ENCODE results near the gene PRR36.

Gene PRR36

GRCh38 chr19:7852851-7853769 lies 21.1 kb downstream of the PRR36 start:
- DNase-seq (ENCODE audit: low read depth in 1 of 2, low spot score in 1 of 2): peak in 1 of 2 experiments; percentile 51
- Histone ChIP-seq H3K27me3 (ENCODE audit: insufficient read depth, poor library complexity, severe bottlenecking) (no peaks in the 10 kb centered on the region), H3K4me3 (replicated peaks; ENCODE audit: insufficient read depth, low read length) (no peak overlapping the region), H3K27ac (replicated peaks) (no peak overlapping the region)
- TF ChIP-seq, protein P1, sequence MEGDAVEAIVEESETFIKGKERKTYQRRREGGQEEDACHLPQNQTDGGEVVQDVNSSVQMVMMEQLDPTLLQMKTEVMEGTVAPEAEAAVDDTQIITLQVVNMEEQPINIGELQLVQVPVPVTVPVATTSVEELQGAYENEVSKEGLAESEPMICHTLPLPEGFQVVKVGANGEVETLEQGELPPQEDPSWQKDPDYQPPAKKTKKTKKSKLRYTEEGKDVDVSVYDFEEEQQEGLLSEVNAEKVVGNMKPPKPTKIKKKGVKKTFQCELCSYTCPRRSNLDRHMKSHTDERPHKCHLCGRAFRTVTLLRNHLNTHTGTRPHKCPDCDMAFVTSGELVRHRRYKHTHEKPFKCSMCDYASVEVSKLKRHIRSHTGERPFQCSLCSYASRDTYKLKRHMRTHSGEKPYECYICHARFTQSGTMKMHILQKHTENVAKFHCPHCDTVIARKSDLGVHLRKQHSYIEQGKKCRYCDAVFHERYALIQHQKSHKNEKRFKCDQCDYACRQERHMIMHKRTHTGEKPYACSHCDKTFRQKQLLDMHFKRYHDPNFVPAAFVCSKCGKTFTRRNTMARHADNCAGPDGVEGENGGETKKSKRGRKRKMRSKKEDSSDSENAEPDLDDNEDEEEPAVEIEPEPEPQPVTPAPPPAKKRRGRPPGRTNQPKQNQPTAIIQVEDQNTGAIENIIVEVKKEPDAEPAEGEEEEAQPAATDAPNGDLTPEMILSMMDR (IDR thresholded peaks at IDR 0.05; ENCODE audit: insufficient read depth, low read length): peak; percentile 32
- no peak for TF ChIP-seq POLR2AphosphoS5 (IDR thresholded peaks at IDR 0.05; ENCODE audit: low read depth)

DNA sequence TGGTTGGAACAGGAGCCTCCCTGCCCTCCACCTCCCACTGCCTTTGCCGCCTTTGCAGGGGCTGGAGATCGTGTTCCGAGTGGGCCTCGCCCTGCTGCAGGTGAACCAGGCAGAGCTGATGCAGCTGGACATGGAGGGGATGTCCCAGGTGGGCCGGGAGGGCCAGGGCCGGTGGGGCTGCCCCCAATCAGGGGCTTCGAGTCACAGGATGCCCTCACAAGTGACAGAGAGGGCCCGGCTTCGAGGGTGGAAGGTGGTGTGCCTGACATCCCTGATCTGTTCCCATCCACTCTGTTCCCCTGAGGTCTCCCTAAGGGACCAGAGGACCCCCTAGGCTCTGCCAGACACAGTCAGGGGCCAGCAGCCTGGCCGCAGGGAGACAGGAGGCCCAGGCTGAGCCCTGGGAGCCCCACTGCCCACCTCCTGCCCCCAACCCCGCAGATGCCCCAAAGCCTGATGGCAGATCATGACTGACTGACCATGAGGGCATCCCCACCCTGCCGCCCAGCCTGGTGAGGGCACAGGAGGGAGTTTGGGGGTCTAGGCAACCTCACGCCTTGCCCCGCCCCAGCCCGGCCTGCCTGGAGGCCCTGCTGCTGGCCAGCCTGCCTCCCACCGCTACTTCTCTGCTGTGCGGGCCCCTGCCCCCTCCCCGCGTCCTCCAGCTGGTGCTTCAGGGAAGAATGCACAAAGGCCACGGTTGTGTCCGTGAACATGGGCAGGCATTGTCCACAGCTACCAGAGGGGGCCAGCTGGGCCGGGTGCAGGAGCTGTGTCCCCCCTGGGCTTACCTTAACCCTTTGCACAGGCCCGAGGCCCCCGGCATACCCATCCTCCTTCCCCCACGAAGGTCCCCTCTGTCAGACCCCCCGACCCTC lies 22.3 kb downstream of the PRR36 start:
- no peak overlapping the region for H3K27ac ChIP-seq (replicated peaks)
- TF ChIP-seq, protein P1 (IDR thresholded peaks at IDR 0.05; ENCODE audit: insufficient read depth, low read length): no peak
- no peak for TF ChIP-seq REST (IDR thresholded peaks at IDR 0.05; ENCODE audit: insufficient replicate concordance, low read depth)
- no peak for TF ChIP-seq POLR2AphosphoS5 (IDR thresholded peaks at IDR 0.05; ENCODE audit: low read depth)
- no peak for TF ChIP-seq SPI1 (IDR thresholded peaks at IDR 0.05; ENCODE audit: borderline replicate concordance, low read depth)
- no peak for DNase-seq (ENCODE audit: low read depth in 1 of 2, low spot score in 1 of 2)
- H3K4me3 ChIP-seq (replicated peaks; ENCODE audit: insufficient read depth, low read length): no peak overlapping the region
- no peaks in the 10 kb centered on the region for H3K27me3 ChIP-seq (ENCODE audit: insufficient read depth, poor library complexity, severe bottlenecking)

DNA sequence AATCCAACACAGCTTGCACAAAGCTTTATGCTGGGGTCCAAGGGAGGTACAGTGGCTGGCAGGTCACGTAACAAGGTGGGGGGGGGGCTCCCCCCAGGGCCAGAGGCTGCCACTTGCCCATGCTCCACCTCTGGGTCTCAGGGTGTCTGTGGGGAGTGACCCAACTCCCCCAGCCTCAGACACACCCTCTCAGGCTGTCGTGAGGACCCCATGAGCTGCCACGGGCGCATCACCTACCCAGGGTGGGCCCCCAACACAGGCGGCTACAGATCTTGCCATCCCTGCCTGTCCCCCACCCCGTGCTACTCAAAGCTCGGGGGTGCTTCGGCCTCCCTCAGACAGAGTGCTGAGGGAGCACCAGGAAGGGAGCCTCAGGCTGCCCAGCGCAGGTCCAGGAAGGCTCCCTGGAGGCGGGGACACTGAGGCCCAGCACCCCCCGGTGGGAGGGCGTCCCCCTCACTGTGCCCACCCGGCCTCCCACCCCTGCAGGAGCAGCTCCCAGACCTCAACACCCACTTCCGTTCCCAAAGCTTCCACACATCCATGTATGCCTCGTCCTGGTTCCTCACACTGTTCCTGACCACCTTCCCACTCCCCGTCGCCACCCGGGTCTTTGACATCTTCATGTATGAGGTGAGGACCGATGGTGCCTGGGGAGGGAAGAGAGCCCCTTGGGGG lies 23.1 kb downstream of the PRR36 start:
- no peak overlapping the region for H3K27ac ChIP-seq (replicated peaks)
- no peaks in the 10 kb centered on the region for H3K27me3 ChIP-seq (ENCODE audit: insufficient read depth, poor library complexity, severe bottlenecking)
- no peak overlapping the region for H3K4me3 ChIP-seq (replicated peaks; ENCODE audit: insufficient read depth, low read length)
- DNase-seq (ENCODE audit: low read depth in 1 of 2, low spot score in 1 of 2): no peak
- TF ChIP-seq POLR2AphosphoS5 (IDR thresholded peaks at IDR 0.05; ENCODE audit: low read depth) (no peak), SPI1 (IDR thresholded peaks at IDR 0.05; ENCODE audit: borderline replicate concordance, low read depth) (no peak), REST (IDR thresholded peaks at IDR 0.05; ENCODE audit: insufficient replicate concordance, low read depth) (no peak), GABPA (IDR thresholded peaks at IDR 0.05; ENCODE audit: low read depth) (no peak)
- TF ChIP-seq, protein P1 (IDR thresholded peaks at IDR 0.05; ENCODE audit: insufficient read depth, low read length): no peak
